WTC11 (cell line): ENCODE measurements around the gene MTNR1B. TPM values are rescaled to one million over a fixed set of nuclear protein-coding genes. Genes with fewer than 3 reads are reported as not detected.

Experiments
- ATAC-seq: fragments of 200-7000 bp; cut with Tn5 transposase; 2 replicates; pipeline ENCODE4 v1.10.0; 2021; ENCODE audit warnings: mild to moderate bottlenecking, moderate library complexity
- Bru-seq: library from RNA; stranded (reverse); fragments of 400-500 nt; gene quantifications from one replicate; lab custom pipeline; 2021; lab: Mats Ljungman, UMichigan
- CTCF ChIA-PET: fragments of 300-600 bp; sonication (Branson Sonifier 250); formaldehyde crosslinking; loops from one replicate; lab custom pipeline; 2021; ENCODE audit warnings: antibody characterized with exemption; lab: Charles Lee
- POLR2A ChIA-PET: fragments of 350-600 bp; sonication (Branson Sonifier 250); formaldehyde crosslinking; loops from one replicate; lab custom pipeline; 2021; ENCODE audit warnings: antibody characterized with exemption; lab: Charles Lee
- DNase-seq: peaks from one replicate; pipeline ENCODE4 v3.0.0; 2021; ENCODE audit warnings: low spot score
- H3K27ac Mint-ChIP-seq: 2 replicates; pipeline ENCODE4 v1.8.0; 2021; ENCODE audit warnings: mixed read lengths
- H3K27me3 Mint-ChIP-seq: 2 replicates; pipeline ENCODE4 v1.8.0; 2021; ENCODE audit warnings: low read depth, mild to moderate bottlenecking, moderate library complexity, mixed read lengths
- H3K36me3 Mint-ChIP-seq: 2 replicates; pipeline ENCODE4 v1.8.0; 2021; ENCODE audit warnings: mixed read lengths
- H3K4me1 Mint-ChIP-seq: 2 replicates; pipeline ENCODE4 v1.8.0; 2022; ENCODE audit warnings: mixed read lengths
- H3K4me3 Mint-ChIP-seq: 2 replicates; pipeline ENCODE4 v1.8.0; 2021; ENCODE audit warnings: mild to moderate bottlenecking, moderate library complexity, mixed read lengths
- H3K9me3 Mint-ChIP-seq: 2 replicates; pipeline ENCODE4 v1.8.0; 2021; ENCODE audit warnings: mixed read lengths
- CBFB ChIP-seq: sonication (generic); formaldehyde crosslinking; IDR thresholded peaks from 2 replicates; pipeline ENCODE4 v1.8.1; 2022; ENCODE audit warnings: mild to moderate bottlenecking, low read depth, missing genetic modification reagents
- E2F5 ChIP-seq: sonication (generic); formaldehyde crosslinking; IDR thresholded peaks from 2 replicates; pipeline ENCODE4 v1.8.1; 2022; ENCODE audit warnings: mild to moderate bottlenecking, moderate library complexity, missing genetic modification reagents
- ETV6 ChIP-seq: sonication (generic); formaldehyde crosslinking; IDR thresholded peaks from 2 replicates; pipeline ENCODE4 v1.8.1; 2022; ENCODE audit warnings: mild to moderate bottlenecking, missing genetic modification reagents
- FOXP1 ChIP-seq: sonication (generic); formaldehyde crosslinking; IDR thresholded peaks from 2 replicates; pipeline ENCODE4 v1.8.0; 2022; ENCODE audit warnings: missing genetic modification reagents, mild to moderate bottlenecking, moderate library complexity, borderline replicate concordance
- GTF2I ChIP-seq: fragments of 250-450 bp; sonication (Bioruptor Pico); conservative IDR thresholded peaks from 2 replicates; pipeline ENCODE4 v1.4.0; 2021; ENCODE audit warnings: mild to moderate bottlenecking
- HMGXB4 ChIP-seq: sonication (generic); formaldehyde crosslinking; IDR thresholded peaks from 2 replicates; pipeline ENCODE4 v1.8.1; 2023; ENCODE audit warnings: mild to moderate bottlenecking, moderate library complexity, missing genetic modification reagents
- IRF1 ChIP-seq: sonication (generic); formaldehyde crosslinking; IDR thresholded peaks from 2 replicates; pipeline ENCODE4 v1.8.0; 2023; ENCODE audit warnings: missing genetic modification reagents
- IRF2 ChIP-seq: sonication (generic); formaldehyde crosslinking; IDR thresholded peaks from 2 replicates; pipeline ENCODE4 v1.8.0; 2022; ENCODE audit warnings: low read depth, missing genetic modification reagents, borderline replicate concordance
- JUN ChIP-seq: sonication (generic); formaldehyde crosslinking; IDR thresholded peaks from 2 replicates; pipeline ENCODE4 v1.8.0; 2023; ENCODE audit warnings: mild to moderate bottlenecking, missing genetic modification reagents
- MAX ChIP-seq: sonication (generic); formaldehyde crosslinking; IDR thresholded peaks from 2 replicates; pipeline ENCODE4 v1.8.0; 2022; ENCODE audit warnings: mild to moderate bottlenecking, missing genetic modification reagents
- MLX ChIP-seq: sonication (generic); formaldehyde crosslinking; IDR thresholded peaks from 2 replicates; pipeline ENCODE4 v1.8.1; 2023; ENCODE audit warnings: mild to moderate bottlenecking, missing genetic modification reagents, moderate library complexity
- MYBL2 ChIP-seq: sonication (generic); formaldehyde crosslinking; IDR thresholded peaks from 2 replicates; pipeline ENCODE4 v1.8.1; 2023; ENCODE audit warnings: mild to moderate bottlenecking, moderate library complexity, missing genetic modification reagents
- NFE2L1 ChIP-seq: sonication (generic); formaldehyde crosslinking; IDR thresholded peaks from 2 replicates; pipeline ENCODE4 v1.8.1; 2023; ENCODE audit warnings: missing genetic modification reagents
- NR1H2 ChIP-seq: sonication (generic); formaldehyde crosslinking; IDR thresholded peaks from 2 replicates; pipeline ENCODE4 v1.9.0; 2021; ENCODE audit warnings: mild to moderate bottlenecking, moderate library complexity, missing genetic modification reagents
- RORB ChIP-seq: fragments of 250-450 bp; sonication (Bioruptor Pico); IDR thresholded peaks from 2 replicates; pipeline ENCODE4 v1.9.0; 2021; ENCODE audit warnings: mild to moderate bottlenecking
- SOX15 ChIP-seq: fragments of 250-450 bp; sonication (Bioruptor Pico); IDR thresholded peaks from 2 replicates; pipeline ENCODE4 v1.9.0; 2021; ENCODE audit warnings: mild to moderate bottlenecking
- STAT6 ChIP-seq: sonication (generic); formaldehyde crosslinking; conservative IDR thresholded peaks from 2 replicates; pipeline ENCODE4 v1.8.1; 2023; ENCODE audit warnings: mild to moderate bottlenecking, low read depth, missing genetic modification reagents, moderate library complexity
- TEAD4 ChIP-seq: sonication (generic); formaldehyde crosslinking; IDR thresholded peaks from 2 replicates; pipeline ENCODE4 v1.8.0; 2022; ENCODE audit warnings: mild to moderate bottlenecking, missing genetic modification reagents
- ZMAT4 ChIP-seq: fragments of 250-450 bp; sonication (Bioruptor Pico); IDR thresholded peaks from 2 replicates; pipeline ENCODE4 v1.9.0; 2021; ENCODE audit warnings: mild to moderate bottlenecking
- ZNF219 ChIP-seq: sonication (generic); formaldehyde crosslinking; IDR thresholded peaks from 2 replicates; pipeline ENCODE4 v1.8.0; 2023; ENCODE audit warnings: missing genetic modification reagents, mild to moderate bottlenecking, borderline replicate concordance
- ZNF532 ChIP-seq: fragments of 250-450 bp; sonication (Bioruptor Pico); IDR thresholded peaks from 2 replicates; pipeline ENCODE4 v1.9.0; 2021; ENCODE audit warnings: mild to moderate bottlenecking, borderline replicate concordance
- long read RNA-seq, 3 experiments: library from RNA in 1 of 3; library from capped mRNA in 1 of 3; library from polyadenylated mRNA in 1 of 3; unstranded in 2 of 3; stranded (forward) in 1 of 3; transcript quantifications; one replicate each; pipeline ENCODE4 v2.0.0, GENCODE V29; 2021
- total RNA-seq: library from RNA; stranded (reverse); gene quantifications from 3 replicates; pipeline ENCODE4 v1.2.3, GENCODE V29; 2021

The MTNR1B gene
- total RNA-seq (not detected in 3 replicates), Bru-seq, nascent RNA (percentile 4 among the genes with signal in this experiment)
- long read RNA-seq, experiment 1, result 0 reads
- long read RNA-seq, experiment 2, result 0 reads
- long read RNA-seq, experiment 3, result 0 reads

- no peaks in the 10 kb centered on the region for H3K9me3 Mint-ChIP-seq
- peak; percentile 52; the same call in 1 of the 2 replicates for TF ChIP-seq MAX
- no peak for TF ChIP-seq ZNF532
- no peak for TF ChIP-seq ZNF219 (CRISPR knock-in tag)
- TF ChIP-seq NR1H2 (CRISPR knock-in tag), result no peak
- TF ChIP-seq RORB (CRISPR knock-in tag), result no peak
- no peak for TF ChIP-seq CBFB (CRISPR knock-in tag)
- TF ChIP-seq IRF1 (CRISPR knock-in tag), result peak; percentile 8; the same call in 1 of the 2 replicates
- TF ChIP-seq NFE2L1, result 0 out of 2 replicates have a peak, but pooled peaks have one; percentile 51
- TF ChIP-seq MLX (CRISPR knock-in tag), result 0 out of 2 replicates have a peak, but pooled peaks have one; percentile 23
- peak; percentile 49; the same call in 1 of the 2 replicates for TF ChIP-seq E2F5 (CRISPR knock-in tag)
- TF ChIP-seq SOX15, result no peak
- no peak for TF ChIP-seq GTF2I (CRISPR knock-in tag)
- TF ChIP-seq HMGXB4, result 0 out of 2 replicates have a peak, but pooled peaks have one; percentile 31
- TF ChIP-seq ETV6, result 0 out of 2 replicates have a peak, but pooled peaks have one; percentile 6
- TF ChIP-seq STAT6 (CRISPR knock-in tag), result no peak
- TF ChIP-seq FOXP1 (CRISPR knock-in tag), result peak; percentile 58; the same call in 1 of the 2 replicates
- no peak for TF ChIP-seq TEAD4 (CRISPR knock-in tag)
- no peak for TF ChIP-seq ZMAT4 (CRISPR knock-in tag)
- peak; percentile 42; the same call in 1 of the 2 replicates for TF ChIP-seq MYBL2 (CRISPR knock-in tag)
- TF ChIP-seq IRF2 (CRISPR knock-in tag), result no peak
- no peak for TF ChIP-seq JUN
- TF ChIP-seq, all 79 proteins: peak for 9
- H3K27me3 Mint-ChIP-seq, result peaks cover 59% of the 10 kb centered on the region
- no peak within 1 kb of the TSS for H3K27ac Mint-ChIP-seq
- ChIA-PET CTCF (interaction anchor here (0.7 to 2.5 kb wide), 5 partner anchors 27 to 144 kb away, joined by 3 to 12 read pairs (median 4); no protein-coding TSS in a partner anchor), POLR2A (interaction anchor here (1.0 kb wide), 1 partner anchor 881 kb away, joined by 3 read pairs; no protein-coding TSS in a partner anchor)
- H3K4me3 Mint-ChIP-seq, result peak within 1 kb of the TSS; percentile 78
- H3K36me3 Mint-ChIP-seq, result no peaks in the 10 kb centered on the region
- peak; percentile 20 for DNase-seq
- ATAC-seq, result peak; percentile 89
- peaks cover 4% of the 10 kb centered on the region; the same call in 1 of the 2 replicates for H3K4me1 Mint-ChIP-seq
These were observed at the start of gene MTNR1B for GRCh38 chr11:92969634-92970347. Gene MTNR1B (plus strand): TSS chr11:92969651. CDS start chr11:92969726, 75 bp downstream.
